Motor neuron (in vitro differentiated cells): ENCODE data around the gene FOXP1. TPM values are rescaled to one million over a fixed set of nuclear protein-coding genes. Genes with fewer than 3 reads are reported as not detected.

Experiments
- ATAC-seq, 8 experiments: fragments of 200-7000 bp; cut with Tn5 transposase; replicated peaks in 6 of 8; 2 replicates each; pipeline ENCODE4 v1.8.0; 2021; ENCODE audit warnings: mild to moderate bottlenecking in 8 of 8, moderate library complexity in 8 of 8
- H3K27ac ChIP-seq, 2 donors: fragments of 250-450 bp; sonication (Bioruptor Pico); 2 replicates each; pipeline ENCODE4 v1.9.0; 2021; ENCODE audit warnings: antibody characterized with exemption in 2 of 2, mild to moderate bottlenecking in 2 of 2, moderate library complexity in 1 of 2
- H3K4me1 ChIP-seq, 2 donors: fragments of 250-450 bp; sonication (Bioruptor Pico); replicated peaks in 1 of 2; 2 replicates each; pipeline ENCODE4 v1.6.1; 2021; ENCODE audit warnings: antibody characterized with exemption in 2 of 2, mild to moderate bottlenecking in 2 of 2, moderate library complexity in 1 of 2
- H3K4me3 ChIP-seq, 5 donors: fragments of 250-450 bp; sonication (Bioruptor Pico); 2 replicates each; pipeline ENCODE4 v1.9.0; 2021; ENCODE audit warnings: antibody characterized with exemption in 5 of 5, mild to moderate bottlenecking in 5 of 5, moderate library complexity in 4 of 5
- WGBS, 10 experiments: fragments of 450-650 bp; shearing (Covaris generic); methylation state at CpG; one replicate each; pipeline ENCODE4 v1.0.0; 2022; 5-methylcytosine and 5-hydroxymethylcytosine counted together
- in situ Hi-C, 9 experiments: fragments of 400-800 bp; cut with MboI; loops; one replicate each; pipeline ENCODE4 v1.15.0; 2021; ENCODE audit warnings: low sequenced_read_pairs in 9 of 9, low pct_unique_long_range_greater_than_20kb in 2 of 9; ENCODE audit not compliant: unreplicated experiment in 9 of 9
- total RNA-seq, 8 experiments: library from RNA; unstranded; fragments of 300-600 nt; gene quantifications; 2 replicates each; pipeline versions ENCODE4 v1.2.3 to v1.2.4, GENCODE V29; 2022

The FOXP1 gene
- total RNA-seq, 8 experiments from 2014 or later: 7.0 to 118 (median 74.5) TPM

- Histone ChIP-seq H3K4me3 (no peak overlapping the region), H3K4me1 (peaks cover 29 to 45% of the 10 kb centered on the region in 2 donors), H3K27ac (no peak overlapping the region)
- 90 to 100% (median 96%) methylated on average over 2 to 4 of the region's 4 CpGs; no CpG with 5 or more reads in 6 of the 10 experiments for WGBS, 10 experiments
- ATAC-seq: no peak
- in situ Hi-C loops: no loop called here
Observed at GRCh38 chr3:71521021-71521352, 62.5 kb downstream of the FOXP1 start.

GRCh38 chr3:71520161-71521020, 63.1 kb downstream of the FOXP1 start:
- Histone ChIP-seq H3K4me3 (no peak overlapping the region), H3K4me1 (peaks cover 33 to 50% of the 10 kb centered on the region in 2 donors), H3K27ac (no peak overlapping the region)
- in situ Hi-C loops: no loop called here
- WGBS, 10 experiments: 41 to 93% (median 71%) methylated on average over 3 to 9 of the region's 10 CpGs
- ATAC-seq: peak in 1 of 8 experiments; percentile 46

DNA sequence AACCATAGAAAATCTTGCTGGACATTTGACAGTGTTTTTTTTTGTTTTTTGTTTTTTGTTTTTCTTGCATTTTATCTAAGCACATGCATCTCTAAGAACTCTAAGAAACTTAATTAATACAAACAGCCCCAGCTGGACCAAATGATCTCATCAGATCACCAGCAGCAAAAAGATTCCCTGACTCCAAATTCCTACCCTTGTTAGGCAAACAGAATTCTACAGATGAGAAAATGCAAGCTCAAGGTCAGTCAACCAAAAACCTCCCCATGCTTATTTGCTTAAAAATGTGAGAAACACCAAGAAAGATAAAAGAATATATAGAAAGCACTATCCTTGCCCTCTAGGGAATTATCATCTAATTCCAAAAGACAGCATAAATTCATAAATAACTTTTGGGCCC, 65.4 kb downstream of the FOXP1 start:
- H3K4me1 ChIP-seq: peaks cover 26 to 36% of the 10 kb centered on the region in 2 donors
- no peak overlapping the region for H3K27ac ChIP-seq
- in situ Hi-C loops: no loop called here
- no peak for ATAC-seq
- no peak overlapping the region for H3K4me3 ChIP-seq

- in situ Hi-C loops: no loop called here
- 13 to 100% (median 72%) methylated on average over 1 to 3 of the region's 3 CpGs; no CpG with 5 or more reads in 1 of the 10 experiments for WGBS, 10 experiments
- peak in 3 of 8 experiments; percentile 23 to 48 (median 44) for ATAC-seq
Observed at GRCh38 chr3:71517271-71517791, 66.2 kb downstream of the FOXP1 start.

GRCh38 chr3:71515636-71516365, 67.7 kb downstream of the FOXP1 start:
- WGBS, 10 experiments: 68 to 100% (median 84%) methylated on average over 1 to 11 of the region's 11 CpGs
- Histone ChIP-seq H3K4me1 (peaks cover 20 to 33% of the 10 kb centered on the region in 2 donors), H3K27ac (no peak overlapping the region), H3K4me3 (no peak overlapping the region)
- no peak for ATAC-seq
- in situ Hi-C loops: no loop called here

More at GRCh38 chr3:71517271-71517791, 66.2 kb downstream of the FOXP1 start:
- H3K4me3 ChIP-seq: no peak overlapping the region
- H3K27ac ChIP-seq: no peak overlapping the region
- peaks cover 22 to 31% of the 10 kb centered on the region in 2 donors for H3K4me1 ChIP-seq

GRCh38 chr3:71514621-71515020, 68.9 kb downstream of the FOXP1 start:
- in situ Hi-C loops: no loop called here
- peaks cover 12 to 28% of the 10 kb centered on the region in 2 donors for H3K4me1 ChIP-seq
- H3K4me3 ChIP-seq: no peak overlapping the region
- no peak for ATAC-seq
- 40 to 100% (median 90%) methylated on average over 1 to 3 of the region's 5 CpGs; no CpG with 5 or more reads in 2 of the 10 experiments for WGBS, 10 experiments
- H3K27ac ChIP-seq: no peak overlapping the region

DNA sequence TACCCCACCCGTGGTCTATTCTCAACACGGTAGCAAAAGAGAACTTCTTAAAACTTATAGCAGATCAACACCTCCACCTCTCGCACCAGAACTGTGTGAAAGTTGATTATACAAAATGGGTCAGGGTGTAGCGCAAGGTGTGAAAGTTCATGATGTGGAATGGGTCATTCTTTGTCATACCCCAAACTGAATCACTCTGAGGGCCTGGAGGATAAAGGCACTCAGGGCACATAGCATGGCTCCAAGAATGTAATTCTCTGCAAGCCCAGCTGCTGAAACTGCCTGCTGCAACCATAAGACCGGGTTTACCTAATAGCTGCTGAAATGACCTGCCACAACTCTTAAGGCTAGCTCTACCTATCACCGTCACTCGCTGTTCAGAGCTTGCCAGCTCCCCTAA, 70.0 kb downstream of the FOXP1 start:
- Histone ChIP-seq H3K4me3 (no peak overlapping the region), H3K4me1 (peaks cover 11 to 25% of the 10 kb centered on the region in 2 donors), H3K27ac (no peak overlapping the region)
- no peak for ATAC-seq
- 76 to 100% (median 97%) methylated on average over 1 to 6 of the region's 7 CpGs; no CpG with 5 or more reads in 3 of the 10 experiments for WGBS, 10 experiments
- in situ Hi-C loops: no loop called here

GRCh38 chr3:71513081-71513480, 70.4 kb downstream of the FOXP1 start:
- H3K27ac ChIP-seq: no peak overlapping the region
- ATAC-seq: no peak
- WGBS, 10 experiments: 23 to 100% (median 83%) methylated on average over 1 to 4 of the region's 6 CpGs; no CpG with 5 or more reads in 1 of the 10 experiments
- no peak overlapping the region for H3K4me3 ChIP-seq
- in situ Hi-C loops: no loop called here
- H3K4me1 ChIP-seq: peaks cover 11 to 25% of the 10 kb centered on the region in 2 donors

- Histone ChIP-seq H3K4me1 (peaks cover 11 to 25% of the 10 kb centered on the region in 2 donors), H3K27ac (no peak overlapping the region), H3K4me3 (no peak overlapping the region)
- ATAC-seq: no peak
- in situ Hi-C loops: no loop called here
- 86 to 100% (median 100%) methylated on average over 1 to 4 of the region's 4 CpGs; no CpG with 5 or more reads in 4 of the 10 experiments for WGBS, 10 experiments
Observed at GRCh38 chr3:71512544-71512943, 71.0 kb downstream of the FOXP1 start.

GRCh38 chr3:71512000-71512399, 71.5 kb downstream of the FOXP1 start:
- in situ Hi-C loops: no loop called here
- WGBS, 10 experiments: 54 to 90% (median 64%) methylated on average over 2 to 3 of the region's 3 CpGs; no CpG with 5 or more reads in 7 of the 10 experiments
- Histone ChIP-seq H3K27ac (no peak overlapping the region), H3K4me1 (peaks cover 11 to 25% of the 10 kb centered on the region in 2 donors), H3K4me3 (no peak overlapping the region)
- ATAC-seq: no peak

- in situ Hi-C loops: no loop called here
- H3K4me1 ChIP-seq: peaks cover 11 to 25% of the 10 kb centered on the region in 2 donors
- no peak for ATAC-seq
- no peak overlapping the region for H3K4me3 ChIP-seq
- no peak overlapping the region for H3K27ac ChIP-seq
Observed at GRCh38 chr3:71511446-71511845, 72.1 kb downstream of the FOXP1 start.

DNA sequence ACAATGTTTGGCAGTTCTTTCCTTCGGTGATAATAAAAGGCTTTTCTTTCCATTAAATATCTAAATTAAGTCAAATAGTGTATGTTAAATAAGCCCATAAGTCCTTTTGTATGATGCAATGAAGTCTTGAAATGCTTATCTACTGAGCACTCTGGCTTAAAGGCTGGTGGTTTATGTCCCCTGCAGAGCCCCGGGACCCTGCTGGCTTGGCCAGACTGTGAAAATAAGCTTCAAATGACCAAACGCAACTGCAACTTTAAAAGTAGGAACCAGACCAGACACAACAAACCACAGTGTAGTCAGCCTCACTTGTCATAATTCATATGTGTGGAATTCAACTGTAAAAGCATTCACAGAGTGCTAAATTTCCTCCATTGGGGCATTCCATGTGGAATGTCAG, 72.5 kb downstream of the FOXP1 start:
- 20 to 93% (median 77%) methylated on average over 1 to 3 of the region's 3 CpGs; no CpG with 5 or more reads in 3 of the 10 experiments for WGBS, 10 experiments
- ATAC-seq: peak in 1 of 8 experiments; percentile 62
- in situ Hi-C loops: no loop called here
- H3K27ac ChIP-seq: no peak overlapping the region
- H3K4me1 ChIP-seq: peaks cover 15 to 27% of the 10 kb centered on the region in 2 donors
- H3K4me3 ChIP-seq: no peak overlapping the region

GRCh38 chr3:71510510-71510909, 73.0 kb downstream of the FOXP1 start:
- H3K4me1 ChIP-seq: peaks cover 14 to 27% of the 10 kb centered on the region in 2 donors
- H3K27ac ChIP-seq: no peak overlapping the region
- in situ Hi-C loops: no loop called here
- 27 to 100% (median 75%) methylated on average over 1 to 3 of the region's 3 CpGs; no CpG with 5 or more reads in 2 of the 10 experiments for WGBS, 10 experiments
- H3K4me3 ChIP-seq: no peak overlapping the region
- ATAC-seq: peak in 5 of 8 experiments; percentile 35 to 59 (median 45)
